MCF 10A (cell line): ENCODE measurements around the gene WWP2. TPM values are rescaled to one million over a fixed set of nuclear protein-coding genes. Genes with fewer than 3 reads are reported as not detected.
"Not testable (repeated sequence)": the region's sequence is repeated elsewhere in the genome, so short reads cannot be mapped to it uniquely, and the experiment has no call there.

Experiments
- BruUV-seq: library from RNA; stranded (reverse); fragments of 400-500 nt; replicated peaks from 2 replicates; lab custom pipeline; 2021; lab: Mats Ljungman, UMichigan
- CTCF ChIA-PET: fragments of 300-600 bp; sonication (Branson Sonifier 250); formaldehyde crosslinking; extraction: SDS; loops from one replicate; lab custom pipeline; 2021; ENCODE audit warnings: antibody characterized with exemption, inconsistent platforms; lab: Yijun Ruan, JAX
- POLR2A ChIA-PET: fragments of 300-600, 350-650 bp; sonication (Branson Sonifier 250); formaldehyde crosslinking; extraction: SDS; loops from one replicate; lab custom pipeline; 2020; ENCODE audit warnings: antibody characterized with exemption, inconsistent platforms; lab: Yijun Ruan, JAX
- DNase-seq: peaks from one replicate; pipeline ENCODE4 v3.0.0-alpha.2; 2018; ENCODE audit not compliant: unreplicated experiment
- H3K27ac Mint-ChIP-seq: one replicate; pipeline ENCODE4 v1.8.0; 2022; ENCODE audit warnings: mild to moderate bottlenecking, low read depth, mixed read lengths; ENCODE audit not compliant: unreplicated experiment
- H3K27me3 Mint-ChIP-seq: one replicate; pipeline ENCODE4 v1.8.0; 2022; ENCODE audit warnings: mixed read lengths; ENCODE audit not compliant: insufficient read depth, unreplicated experiment
- H3K36me3 Mint-ChIP-seq: one replicate; pipeline ENCODE4 v1.8.0; 2022; ENCODE audit warnings: mild to moderate bottlenecking, moderate library complexity, mixed read lengths; ENCODE audit not compliant: insufficient read depth, unreplicated experiment
- H3K4me1 Mint-ChIP-seq: one replicate; pipeline ENCODE4 v1.8.0; 2022; ENCODE audit warnings: mixed read lengths; ENCODE audit not compliant: insufficient read depth, unreplicated experiment
- H3K4me3 Mint-ChIP-seq: one replicate; pipeline ENCODE4 v1.8.0; 2022; ENCODE audit warnings: mild to moderate bottlenecking, moderate library complexity, mixed read lengths; ENCODE audit not compliant: unreplicated experiment
- H3K9me3 Mint-ChIP-seq: one replicate; pipeline ENCODE4 v1.8.0; 2022; ENCODE audit warnings: mixed read lengths; ENCODE audit not compliant: unreplicated experiment
- intact Hi-C: fragments of 100-400 bp; cut with micrococcal nuclease; formaldehyde crosslinking; loops from 2 replicates; pipeline ENCODE4 v1.14.1; 2022
- total RNA-seq: library from RNA; stranded (reverse); gene quantifications from 2 replicates; pipeline ENCODE4 v1.2.3, GENCODE V29; 2022
- TF ChIP-seq, protein P1 (sequence below): fragments of 200-600 bp; IDR thresholded peaks from one replicate; pipeline ENCODE4 v1.8.0; 2022; ENCODE audit warnings: antibody characterized with exemption, mild to moderate bottlenecking; ENCODE audit not compliant: unreplicated experiment

The WWP2 gene
- total RNA-seq, 1 experiment from 2014 or later, result 30.4 TPM

DNA sequence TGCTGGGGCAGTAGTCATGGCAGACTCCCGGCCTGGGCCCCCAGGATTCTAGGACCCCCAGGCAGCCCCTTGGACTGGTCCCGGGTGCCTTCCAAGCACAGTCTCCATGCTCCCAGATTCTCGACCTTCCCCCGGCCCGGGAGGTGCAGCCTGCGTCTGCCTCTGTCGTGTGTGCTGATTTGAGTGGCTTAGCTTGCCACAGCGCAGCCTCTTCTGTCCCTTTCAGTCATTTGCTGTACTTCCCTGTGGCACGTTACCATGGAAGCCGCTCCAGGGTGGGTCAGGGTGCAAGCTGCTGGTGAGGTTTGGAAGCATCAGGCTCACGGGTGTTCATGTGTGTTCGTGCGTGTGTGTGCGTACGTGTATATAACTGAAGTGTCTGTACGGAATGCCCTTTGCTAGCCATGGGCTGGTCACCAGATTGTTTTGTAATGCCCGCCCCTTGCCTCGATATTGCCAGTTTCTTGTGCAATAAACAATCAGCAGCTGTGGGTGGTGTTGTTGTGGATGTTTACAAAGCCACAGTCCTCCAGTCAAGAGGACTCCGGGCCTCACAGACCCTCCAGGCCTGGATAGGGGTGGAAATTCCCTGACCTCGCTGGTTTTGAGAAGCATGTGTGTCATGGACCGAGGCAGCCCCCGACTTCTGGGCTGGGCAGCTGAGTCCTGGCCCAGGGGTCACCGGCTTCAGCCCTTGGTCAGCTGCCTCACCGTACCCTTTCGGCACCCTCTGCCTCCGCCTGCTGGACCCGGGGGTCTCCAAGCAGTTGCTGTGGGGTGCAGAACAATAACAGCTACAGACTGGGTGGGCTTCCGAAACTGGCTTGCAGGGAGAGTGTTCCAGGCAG is 179.3 kb downstream of the WWP2 start:
- POLR2A ChIA-PET, result no interaction called here

GRCh38 chr16:69942099-69942491 is 180.0 kb downstream of the WWP2 start:
- Mint-ChIP-seq H3K36me3 (peaks cover 10% of the 10 kb centered on the region), H3K27ac (no peak overlapping the region)
- BruUV-seq, result no TSS peak

More for the DNA sequence above, 179.3 kb downstream of the WWP2 start:
- Mint-ChIP-seq H3K4me1 (no peaks in the 10 kb centered on the region), H3K27ac (no peak overlapping the region), H3K9me3 (no peaks in the 10 kb centered on the region), H3K4me3 (no peak overlapping the region), H3K27me3 (no peaks in the 10 kb centered on the region), H3K36me3 (peaks cover 10% of the 10 kb centered on the region)
- no TSS peak for BruUV-seq
- intact Hi-C loops, result no loop called here
- TF ChIP-seq, protein P1, sequence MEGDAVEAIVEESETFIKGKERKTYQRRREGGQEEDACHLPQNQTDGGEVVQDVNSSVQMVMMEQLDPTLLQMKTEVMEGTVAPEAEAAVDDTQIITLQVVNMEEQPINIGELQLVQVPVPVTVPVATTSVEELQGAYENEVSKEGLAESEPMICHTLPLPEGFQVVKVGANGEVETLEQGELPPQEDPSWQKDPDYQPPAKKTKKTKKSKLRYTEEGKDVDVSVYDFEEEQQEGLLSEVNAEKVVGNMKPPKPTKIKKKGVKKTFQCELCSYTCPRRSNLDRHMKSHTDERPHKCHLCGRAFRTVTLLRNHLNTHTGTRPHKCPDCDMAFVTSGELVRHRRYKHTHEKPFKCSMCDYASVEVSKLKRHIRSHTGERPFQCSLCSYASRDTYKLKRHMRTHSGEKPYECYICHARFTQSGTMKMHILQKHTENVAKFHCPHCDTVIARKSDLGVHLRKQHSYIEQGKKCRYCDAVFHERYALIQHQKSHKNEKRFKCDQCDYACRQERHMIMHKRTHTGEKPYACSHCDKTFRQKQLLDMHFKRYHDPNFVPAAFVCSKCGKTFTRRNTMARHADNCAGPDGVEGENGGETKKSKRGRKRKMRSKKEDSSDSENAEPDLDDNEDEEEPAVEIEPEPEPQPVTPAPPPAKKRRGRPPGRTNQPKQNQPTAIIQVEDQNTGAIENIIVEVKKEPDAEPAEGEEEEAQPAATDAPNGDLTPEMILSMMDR, result no peak
- no peak for DNase-seq
- CTCF ChIA-PET, result interaction anchor here (0.9 to 4.0 kb wide), 2 partner anchors 12 to 145 kb away, joined by 5 to 29 read pairs; no protein-coding TSS in a partner anchor

DNA sequence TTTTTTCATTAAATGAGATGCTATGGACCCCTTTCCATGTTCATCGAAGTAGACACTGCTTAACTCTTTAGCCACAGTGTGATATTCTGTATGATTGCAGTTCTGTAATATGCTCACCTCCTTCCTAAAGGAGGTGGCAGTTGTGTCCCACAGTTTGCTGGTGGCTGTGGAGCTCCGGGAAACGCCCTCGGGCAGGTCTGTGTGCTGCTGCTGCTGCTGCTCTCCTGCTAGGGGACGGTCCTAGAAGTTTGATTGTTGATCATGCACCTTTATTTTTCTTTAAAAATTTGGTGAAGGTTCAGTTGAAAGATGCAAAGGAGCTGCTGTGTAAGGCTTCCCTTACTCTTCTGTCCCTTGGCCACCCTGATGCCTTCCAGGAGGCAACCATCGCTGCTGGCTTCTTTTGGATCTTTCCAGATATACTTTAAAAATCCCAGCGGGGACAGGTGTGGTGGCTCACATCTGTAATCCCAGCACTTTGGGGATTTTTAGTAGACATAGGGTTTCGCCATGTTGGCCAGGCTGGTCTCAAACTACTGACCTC is 180.6 kb downstream of the WWP2 start:
- CTCF ChIA-PET, result interaction anchor here (1.6 kb wide), 1 partner anchor 12 kb away, joined by 3 read pairs; no protein-coding TSS in a partner anchor

More at GRCh38 chr16:69942099-69942491, 180.0 kb downstream of the WWP2 start:
- Mint-ChIP-seq H3K9me3 (no peaks in the 10 kb centered on the region), H3K4me3 (no peak overlapping the region), H3K27me3 (no peaks in the 10 kb centered on the region), H3K4me1 (no peaks in the 10 kb centered on the region)
- intact Hi-C loops, result no loop called here
- POLR2A ChIA-PET, result no interaction called here
- CTCF ChIA-PET, result interaction anchor here (1.6 to 4.0 kb wide), 2 partner anchors 12 to 13 kb away, joined by 3 to 29 read pairs; no protein-coding TSS in a partner anchor
- TF ChIP-seq, protein P1, result no peak
- DNase-seq, result no peak

GRCh38 chr16:69943241-69944036 is 181.3 kb downstream of the WWP2 start:
- POLR2A ChIA-PET, result not testable (repeated sequence)

More for the DNA sequence above, 180.6 kb downstream of the WWP2 start:
- no peaks in the 10 kb centered on the region for H3K4me1 Mint-ChIP-seq
- H3K9me3 Mint-ChIP-seq, result no peaks in the 10 kb centered on the region
- BruUV-seq, result no TSS peak
- no peak overlapping the region for H3K27ac Mint-ChIP-seq
- H3K36me3 Mint-ChIP-seq, result peaks cover 10% of the 10 kb centered on the region
- TF ChIP-seq, protein P1, result no peak
- DNase-seq, result no peak
- no peak overlapping the region for H3K4me3 Mint-ChIP-seq
- H3K27me3 Mint-ChIP-seq, result no peaks in the 10 kb centered on the region
- intact Hi-C loops, result no loop called here
- POLR2A ChIA-PET, result no interaction called here

GRCh38 chr16:69950411-69950810 is 188.3 kb downstream of the WWP2 start:
- H3K4me1 Mint-ChIP-seq, H3K27me3 Mint-ChIP-seq, POLR2A ChIA-PET, H3K27ac Mint-ChIP-seq, H3K4me3 Mint-ChIP-seq, BruUV-seq, DNase-seq, H3K36me3 Mint-ChIP-seq, H3K9me3 Mint-ChIP-seq, CTCF ChIA-PET, intact Hi-C loops: not testable (repeated sequence)

More at GRCh38 chr16:69943241-69944036, 181.3 kb downstream of the WWP2 start:
- H3K27me3 Mint-ChIP-seq, intact Hi-C loops, H3K27ac Mint-ChIP-seq, H3K9me3 Mint-ChIP-seq, H3K4me3 Mint-ChIP-seq, DNase-seq, H3K4me1 Mint-ChIP-seq, BruUV-seq: not testable (repeated sequence)
- CTCF ChIA-PET, result interaction anchor here (1.6 kb wide), 1 partner anchor 13 kb away, joined by 3 read pairs; no protein-coding TSS in a partner anchor
- H3K36me3 Mint-ChIP-seq, result peaks cover 10% of the 10 kb centered on the region

- DNase-seq, H3K27me3 Mint-ChIP-seq, H3K27ac Mint-ChIP-seq, CTCF ChIA-PET, H3K4me1 Mint-ChIP-seq, H3K36me3 Mint-ChIP-seq, H3K4me3 Mint-ChIP-seq, POLR2A ChIA-PET, intact Hi-C loops, BruUV-seq, H3K9me3 Mint-ChIP-seq: not testable (repeated sequence)
Measured at GRCh38 chr16:69951017-69951671, 189.0 kb downstream of the WWP2 start, which contains the start of gene CLEC18A. Gene CLEC18A, plus strand, starts transcription at chr16:69951334. Its CDS starts 33 bp downstream, at chr16:69951367.
